Liver (tissue), 3 donors: ENCODE measurements around the gene PARD3B.

ENCODE experiments used
- EGR1 ChIP-seq, 2 donors: IDR thresholded peaks; 2 replicates each; pipeline ENCODE4 v1.6.1; 2016 to 2018; ENCODE audit warnings: antibody characterized with exemption in 2 of 2, low read depth in 2 of 2
- FOXA1 ChIP-seq: IDR thresholded peaks from 2 replicates; pipeline ENCODE4 v1.6.1; 2016; ENCODE audit warnings: antibody characterized with exemption
- FOXA2 ChIP-seq: IDR thresholded peaks from 2 replicates; pipeline ENCODE4 v1.6.1; 2016; ENCODE audit warnings: antibody characterized with exemption
- GABPA ChIP-seq, 2 donors: IDR thresholded peaks in 1 of 2; conservative IDR thresholded peaks in 1 of 2; 2 replicates each; pipeline ENCODE4 v1.6.1; 2016; ENCODE audit warnings: antibody characterized with exemption in 2 of 2, mild to moderate bottlenecking in 1 of 2, moderate library complexity in 1 of 2
- JUND ChIP-seq, 2 donors: IDR thresholded peaks; 2 replicates each; pipeline ENCODE4 v1.6.1; 2016; ENCODE audit warnings: antibody characterized with exemption in 2 of 2
- RAD21 ChIP-seq, 2 donors: IDR thresholded peaks; 2 replicates each; pipeline ENCODE4 v1.6.1; 2016; ENCODE audit warnings: antibody characterized with exemption in 2 of 2, mild to moderate bottlenecking in 2 of 2
- RXRA ChIP-seq, 2 donors: IDR thresholded peaks; 2 replicates each; pipeline ENCODE4 v1.6.1; 2017 to 2018; ENCODE audit warnings: antibody characterized with exemption in 2 of 2, mild to moderate bottlenecking in 1 of 2
- SP1 ChIP-seq: IDR thresholded peaks from 2 replicates; pipeline ENCODE4 v1.6.1; 2018; ENCODE audit warnings: antibody characterized with exemption, mild to moderate bottlenecking
- YY1 ChIP-seq: IDR thresholded peaks from 2 replicates; pipeline ENCODE4 v1.6.1; 2016; ENCODE audit warnings: antibody characterized with exemption, mild to moderate bottlenecking
- TF ChIP-seq, protein P1 (sequence below): IDR thresholded peaks from 2 replicates; pipeline ENCODE4 v1.6.1; 2016; ENCODE audit warnings: antibody characterized with exemption
- TF ChIP-seq, protein P2 (sequence below): fragments of 150-350 bp; IDR thresholded peaks from 2 replicates; pipeline ENCODE4 v1.5.1; 2017; ENCODE audit warnings: improper control_type of control experiment, low read depth, low read length; ENCODE audit not compliant: missing input control
- TF ChIP-seq, protein P3 (sequence below): IDR thresholded peaks from 2 replicates; pipeline ENCODE4 v1.6.1; 2016; ENCODE audit warnings: antibody characterized with exemption
- donor health status: healthy.
- donor health status: healthy.

DNA sequence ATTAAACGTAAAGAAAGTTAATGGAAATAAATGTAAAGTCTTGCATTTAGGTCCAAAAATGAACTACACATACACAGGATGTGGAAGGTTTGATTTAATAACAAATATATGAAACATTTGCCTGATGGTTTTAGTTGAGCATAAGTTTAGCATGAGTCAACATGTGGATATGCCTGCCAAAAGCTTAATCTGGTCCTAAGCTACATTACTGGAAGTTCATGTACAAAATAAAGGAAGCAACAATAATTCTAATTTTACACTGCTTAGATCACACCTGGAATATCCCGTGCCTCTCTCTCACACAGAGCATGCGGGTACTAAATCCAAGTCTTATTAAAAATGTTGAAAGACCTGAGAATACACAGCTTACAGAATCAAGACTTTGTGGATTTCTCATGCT is 860.5 kb downstream of the PARD3B start:
- TF ChIP-seq RAD21 (IDR thresholded peaks at IDR 0.05): no peak
- no peak for TF ChIP-seq SP1
- TF ChIP-seq, protein P1, sequence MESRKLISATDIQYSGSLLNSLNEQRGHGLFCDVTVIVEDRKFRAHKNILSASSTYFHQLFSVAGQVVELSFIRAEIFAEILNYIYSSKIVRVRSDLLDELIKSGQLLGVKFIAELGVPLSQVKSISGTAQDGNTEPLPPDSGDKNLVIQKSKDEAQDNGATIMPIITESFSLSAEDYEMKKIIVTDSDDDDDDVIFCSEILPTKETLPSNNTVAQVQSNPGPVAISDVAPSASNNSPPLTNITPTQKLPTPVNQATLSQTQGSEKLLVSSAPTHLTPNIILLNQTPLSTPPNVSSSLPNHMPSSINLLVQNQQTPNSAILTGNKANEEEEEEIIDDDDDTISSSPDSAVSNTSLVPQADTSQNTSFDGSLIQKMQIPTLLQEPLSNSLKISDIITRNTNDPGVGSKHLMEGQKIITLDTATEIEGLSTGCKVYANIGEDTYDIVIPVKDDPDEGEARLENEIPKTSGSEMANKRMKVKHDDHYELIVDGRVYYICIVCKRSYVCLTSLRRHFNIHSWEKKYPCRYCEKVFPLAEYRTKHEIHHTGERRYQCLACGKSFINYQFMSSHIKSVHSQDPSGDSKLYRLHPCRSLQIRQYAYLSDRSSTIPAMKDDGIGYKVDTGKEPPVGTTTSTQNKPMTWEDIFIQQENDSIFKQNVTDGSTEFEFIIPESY: no peak
- TF ChIP-seq, protein P2, sequence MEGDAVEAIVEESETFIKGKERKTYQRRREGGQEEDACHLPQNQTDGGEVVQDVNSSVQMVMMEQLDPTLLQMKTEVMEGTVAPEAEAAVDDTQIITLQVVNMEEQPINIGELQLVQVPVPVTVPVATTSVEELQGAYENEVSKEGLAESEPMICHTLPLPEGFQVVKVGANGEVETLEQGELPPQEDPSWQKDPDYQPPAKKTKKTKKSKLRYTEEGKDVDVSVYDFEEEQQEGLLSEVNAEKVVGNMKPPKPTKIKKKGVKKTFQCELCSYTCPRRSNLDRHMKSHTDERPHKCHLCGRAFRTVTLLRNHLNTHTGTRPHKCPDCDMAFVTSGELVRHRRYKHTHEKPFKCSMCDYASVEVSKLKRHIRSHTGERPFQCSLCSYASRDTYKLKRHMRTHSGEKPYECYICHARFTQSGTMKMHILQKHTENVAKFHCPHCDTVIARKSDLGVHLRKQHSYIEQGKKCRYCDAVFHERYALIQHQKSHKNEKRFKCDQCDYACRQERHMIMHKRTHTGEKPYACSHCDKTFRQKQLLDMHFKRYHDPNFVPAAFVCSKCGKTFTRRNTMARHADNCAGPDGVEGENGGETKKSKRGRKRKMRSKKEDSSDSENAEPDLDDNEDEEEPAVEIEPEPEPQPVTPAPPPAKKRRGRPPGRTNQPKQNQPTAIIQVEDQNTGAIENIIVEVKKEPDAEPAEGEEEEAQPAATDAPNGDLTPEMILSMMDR: no peak
- no peak for TF ChIP-seq JUND (IDR thresholded peaks at IDR 0.05)
- TF ChIP-seq RXRA (IDR thresholded peaks at IDR 0.05): no peak
- TF ChIP-seq FOXA2: no peak
- TF ChIP-seq EGR1 (IDR thresholded peaks at IDR 0.05; ENCODE audit: low read depth in 2 of 2): no peak
- TF ChIP-seq FOXA1: no peak
- TF ChIP-seq YY1: no peak
- TF ChIP-seq GABPA (IDR thresholded peaks at IDR 0.05 in 1 of 2, conservative IDR thresholded peaks at IDR 0.05 in 1 of 2): no peak
- TF ChIP-seq, protein P3, sequence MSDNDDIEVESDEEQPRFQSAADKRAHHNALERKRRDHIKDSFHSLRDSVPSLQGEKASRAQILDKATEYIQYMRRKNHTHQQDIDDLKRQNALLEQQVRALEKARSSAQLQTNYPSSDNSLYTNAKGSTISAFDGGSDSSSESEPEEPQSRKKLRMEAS: no peak
